Endothelial cell of umbilical vein (primary cell): Measurements from ENCODE around the gene LSG1. TPM values are rescaled to one million over a fixed set of nuclear protein-coding genes. Genes with fewer than 3 reads are reported as not detected.

Experiments used
- BruUV-seq: library from RNA; stranded (reverse); fragments of 400-500 nt; replicated peaks from 2 replicates; lab custom pipeline; 2021; lab: Mats Ljungman, UMichigan
- CTCF ChIA-PET: fragments of 300-600, 350-600 bp; sonication (Branson Sonifier 250); formaldehyde crosslinking; loops from one replicate; lab custom pipeline; 2021; ENCODE audit warnings: antibody characterized with exemption, inconsistent platforms; lab: Charles Lee
- POLR2A ChIA-PET: fragments of 300-600, 350-600 bp; sonication (Branson Sonifier 250); formaldehyde crosslinking; loops from one replicate; lab custom pipeline; 2021; ENCODE audit warnings: antibody characterized with exemption, inconsistent platforms; lab: Charles Lee
- DNase-seq: peaks from one replicate; pipeline ENCODE4 v3.0.0-alpha.2; 2011; ENCODE audit warnings: low read depth, low spot score
- FAIRE-seq: peaks from 2 replicates; lab custom pipeline; 2011; peaks lifted over from hg19 to GRCh38; lab: Jason Lieb, UNC
- H2AFZ ChIP-seq: 2 replicates; pipeline ENCODE4 v1.6.0; 2012; ENCODE audit warnings: low read depth, low read length, control low read depth, inconsistent platforms
- H3K27ac ChIP-seq: 2 replicates; pipeline ENCODE4 v1.5.1; 2011; ENCODE audit warnings: low read depth, mild to moderate bottlenecking, control low read depth, low read length, moderate library complexity; ENCODE audit not compliant: insufficient read depth
- H3K27me3 ChIP-seq, 2 experiments: 2 replicates each; pipeline versions ENCODE4 v1.6.0 to v1.6.1; 2011; ENCODE audit warnings: low read length in 2 of 2, mixed read lengths in 1 of 2; ENCODE audit not compliant: control insufficient read depth in 2 of 2, insufficient read depth in 2 of 2
- H3K36me3 ChIP-seq, 2 experiments: 2 replicates in 1 of 2; 3 replicates in 1 of 2; pipeline ENCODE4 v1.5.1; 2011; ENCODE audit warnings: low read length in 2 of 2, mild to moderate bottlenecking in 1 of 2, moderate library complexity in 1 of 2; ENCODE audit not compliant: control insufficient read depth in 2 of 2, insufficient read depth in 2 of 2; ENCODE audit errors: extremely low read depth in 1 of 2
- H3K4me1 ChIP-seq: 3 replicates; pipeline ENCODE4 v1.5.1; 2011; ENCODE audit warnings: mild to moderate bottlenecking, low read length; ENCODE audit not compliant: control insufficient read depth, insufficient read depth; ENCODE audit errors: extremely low read depth
- H3K4me2 ChIP-seq: 2 replicates; pipeline ENCODE4 v1.6.1; 2011; ENCODE audit warnings: low read length, control low read depth, mixed read lengths; ENCODE audit not compliant: insufficient read depth
- H3K4me3 ChIP-seq, 3 experiments: fragments of 200-600 bp in 1 of 3; sonication (generic), shearing (Covaris generic) in 1 of 3; replicated peaks in 1 of 3; 2 replicates each; pipeline ENCODE4 v1.5.1; 2011 to 2016; ENCODE audit warnings: control low read depth in 3 of 3, low read length in 3 of 3, mild to moderate bottlenecking in 2 of 3, inconsistent platforms in 1 of 3, low read depth in 1 of 3, moderate library complexity in 1 of 3; ENCODE audit not compliant: insufficient read depth in 1 of 3
- H3K79me2 ChIP-seq: 2 replicates; pipeline ENCODE4 v1.6.0; 2012; ENCODE audit warnings: low read length, inconsistent platforms; ENCODE audit not compliant: control insufficient read depth, insufficient read depth
- H3K9ac ChIP-seq: replicated peaks from 2 replicates; pipeline ENCODE3; 2011; ENCODE audit warnings: low read length, control low read depth; ENCODE audit not compliant: insufficient read depth; ENCODE audit errors: extremely low read depth
- H3K9me1 ChIP-seq: replicated peaks from 3 replicates; pipeline ENCODE4 v1.6.0; 2011; ENCODE audit warnings: mild to moderate bottlenecking, low read length; ENCODE audit not compliant: control insufficient read depth, insufficient read depth; ENCODE audit errors: extremely low read depth
- H3K9me3 ChIP-seq: replicated peaks from 2 replicates; pipeline ENCODE4 v1.5.1; 2012; ENCODE audit warnings: low read length, inconsistent platforms; ENCODE audit not compliant: control insufficient read depth, insufficient read depth
- H4K20me1 ChIP-seq: replicated peaks from 2 replicates; pipeline ENCODE3; 2011; ENCODE audit warnings: mild to moderate bottlenecking, low read length; ENCODE audit not compliant: control insufficient read depth, insufficient read depth; ENCODE audit errors: extremely low read depth
- CTCF ChIP-seq, 2 donors: IDR thresholded peaks; 1 replicate in 1 of 2; 2 replicates in 1 of 2; pipeline ENCODE4 v1.5.1; 2011; ENCODE audit warnings: low read length in 2 of 2, mild to moderate bottlenecking in 2 of 2, moderate library complexity in 2 of 2, control low read depth in 1 of 2, inconsistent platforms in 1 of 2, low read depth in 1 of 2; ENCODE audit not compliant: insufficient read depth in 1 of 2; ENCODE audit errors: extremely low read depth in 1 of 2
- EZH2 ChIP-seq: IDR thresholded peaks from 2 replicates; pipeline ENCODE4 v1.6.1; 2012; ENCODE audit warnings: borderline replicate concordance, low read depth, mild to moderate bottlenecking, moderate library complexity, low read length, inconsistent platforms; ENCODE audit not compliant: severe bottlenecking
- FOS ChIP-seq: IDR thresholded peaks from 2 replicates; pipeline ENCODE4 v1.6.1; 2011; ENCODE audit warnings: mild to moderate bottlenecking, low read length, moderate library complexity, borderline replicate concordance; ENCODE audit not compliant: insufficient read depth
- GATA2 ChIP-seq: IDR thresholded peaks from 2 replicates; pipeline ENCODE4 v1.7.0; 2011; ENCODE audit warnings: low read depth, mild to moderate bottlenecking, moderate library complexity, mixed read lengths, low read length; ENCODE audit not compliant: insufficient read length, insufficient read depth
- JUN ChIP-seq: IDR thresholded peaks from 2 replicates; pipeline ENCODE4 v1.6.1; 2011; ENCODE audit warnings: borderline replicate concordance, low read depth; ENCODE audit not compliant: insufficient read length, insufficient read depth
- MAX ChIP-seq: IDR thresholded peaks from 2 replicates; pipeline ENCODE4 v1.6.1; 2011; ENCODE audit not compliant: insufficient read depth, insufficient read length
- MYC ChIP-seq: IDR thresholded peaks from one replicate; pipeline ENCODE4 v1.6.1; 2011; ENCODE audit warnings: mild to moderate bottlenecking, low read depth, low read length
- POLR2A ChIP-seq: IDR thresholded peaks from 2 replicates; pipeline ENCODE4 v1.6.1; 2012; ENCODE audit warnings: low read depth, mild to moderate bottlenecking, control low read depth, low read length
- POLR2AphosphoS5 ChIP-seq: IDR thresholded peaks from 2 replicates; pipeline ENCODE4 v1.6.1; 2012; ENCODE audit warnings: low read depth, mild to moderate bottlenecking, control low read depth, low read length, moderate library complexity; ENCODE audit not compliant: insufficient read depth
- dilution Hi-C: fragments of 300-500 bp; cut with MboI; formaldehyde crosslinking; loops from one replicate; pipeline ENCODE4 v1.15.0; 2019; ENCODE audit warnings: low sequenced_read_pairs; ENCODE audit not compliant: extremely low pct_ligation_motif_present
- intact Hi-C: fragments of 100-400 bp; cut with micrococcal nuclease; formaldehyde crosslinking; loops from one replicate; pipeline ENCODE4 v1.10.0; 2022
- polyA plus RNA-seq, 4 experiments: library from polyadenylated mRNA; depleted of rRNA in 3 of 4; stranded (reverse) in 3 of 4; unstranded in 1 of 4; fragments of >200 nt; gene quantifications; 2 replicates each; pipeline versions ENCODE4 v1.2.1 to v1.2.3, GENCODE V29; 2011 to 2012; ENCODE audit warnings: missing spikeins in 1 of 4
- total RNA-seq: library from RNA; stranded (reverse); gene quantifications from 2 replicates; pipeline ENCODE4 v1.2.3, GENCODE V29; 2021

Gene LSG1
- total and polyA plus RNA-seq, 2 donors (not counting 3 experiments of a cell fraction or from before 2014, with no cell fraction given), result 50.0 to 52.7 TPM

- H3K27me3 ChIP-seq, result no peaks in the 10 kb centered on the region
- no peak overlapping the region for H2AFZ ChIP-seq
- no peak overlapping the region for H3K4me2 ChIP-seq
- no peaks in the 10 kb centered on the region for H3K9me3 ChIP-seq
- no peak for FAIRE-seq
- POLR2A ChIA-PET, result interaction anchor here (0.7 to 4.6 kb wide), 16 partner anchors 9 to 470 kb away, joined by 3 to 42 read pairs (median 5); partner anchors contain the start of gene LSG1
- BruUV-seq, result no TSS peak
- dilution Hi-C loops, result loop anchor here (25.0 kb wide), 1 partner anchor 421 kb away; no protein-coding TSS in a partner anchor
- peak overlapping the region; percentile 39 for H3K27ac ChIP-seq
- intact Hi-C loops, result loop anchor here (1.0 kb wide), 4 partner anchors 21 to 569 kb away; no protein-coding TSS in a partner anchor
- no peak overlapping the region for H3K4me3 ChIP-seq
- TF ChIP-seq FOS (no peak), POLR2A (peak; percentile 76), MYC (no peak), GATA2 (no peak), POLR2AphosphoS5 (peak; percentile 61), MAX (peak; percentile 7), CTCF (IDR thresholded peaks at IDR 0.05; ENCODE audit: extremely low read depth in 1 of 2, insufficient read depth in 1 of 2, low read depth in 1 of 2, low read length in 2 of 2) (no peak), JUN (no peak), EZH2 (no peak)
- H3K79me2 ChIP-seq, result peaks cover 32% of the 10 kb centered on the region
- peaks cover 3% of the 10 kb centered on the region for H4K20me1 ChIP-seq
- H3K4me1 ChIP-seq, result peaks cover 19% of the 10 kb centered on the region
- H3K9me1 ChIP-seq, result no peaks in the 10 kb centered on the region
- CTCF ChIA-PET, result interaction anchor here (0.9 to 2.1 kb wide), 15 partner anchors 9 to 580 kb away, joined by 3 to 16 read pairs (median 4); partner anchors contain the start of gene XXYLT1
- peak; percentile 68 for DNase-seq
- H3K9ac ChIP-seq, result no peak overlapping the region
- peaks cover 20 to 25% of the 10 kb centered on the region in 2 experiments for H3K36me3 ChIP-seq
Measured at GRCh38 chr3:194691481-194692283, 19.7 kb upstream of the LSG1 start.
